RKO (cell line): ENCODE measurements around the gene UHRF2.
"Not testable (repeated sequence)": the region's sequence is repeated elsewhere in the genome, so short reads cannot be mapped to it uniquely, and the experiment has no call there.

Experiments used
- DNase-seq: peaks from one replicate; pipeline ENCODE4 v3.0.0-alpha.2; 2016; ENCODE audit warnings: low spot score

Gene UHRF2

GRCh38 chr9:6489099-6489498 lies 76.1 kb downstream of the UHRF2 start:
- no peak for DNase-seq

- DNase-seq: no peak
These were observed 77.9 kb downstream of the UHRF2 start for GRCh38 chr9:6490863-6491262.

GRCh38 chr9:6495466-6495865 lies 82.5 kb downstream of the UHRF2 start:
- DNase-seq: peak; percentile 2

- DNase-seq: peak; percentile 24
These were observed 86.0 kb downstream of the UHRF2 start for GRCh38 chr9:6498982-6499381.

GRCh38 chr9:6501526-6502210 lies 88.7 kb downstream of the UHRF2 start:
- DNase-seq: no peak

- DNase-seq: no peak
These were observed 89.4 kb downstream of the UHRF2 start for GRCh38 chr9:6502399-6502798.

GRCh38 chr9:6506571-6506970 lies 93.6 kb downstream of the UHRF2 start:
- DNase-seq: no peak

- no peak for DNase-seq
These were observed 99.2 kb downstream of the UHRF2 start for GRCh38 chr9:6512085-6512657.

GRCh38 chr9:6522263-6522662 lies 109.3 kb downstream of the UHRF2 start:
- DNase-seq: no peak

GRCh38 chr9:6525326-6526045 lies 112.5 kb downstream of the UHRF2 start:
- no peak for DNase-seq

- DNase-seq: no peak
These were observed 122.6 kb downstream of the UHRF2 start for GRCh38 chr9:6535594-6535993.

- no peak for DNase-seq
These were observed 125.7 kb downstream of the UHRF2 start for GRCh38 chr9:6538666-6539071.

- DNase-seq: not testable (repeated sequence)
These were observed 129.6 kb downstream of the UHRF2 start for GRCh38 chr9:6542617-6543016.

GRCh38 chr9:6543204-6543603 lies 130.2 kb downstream of the UHRF2 start:
- no peak for DNase-seq

GRCh38 chr9:6545017-6545691 lies 132.2 kb downstream of the UHRF2 start:
- no peak for DNase-seq

GRCh38 chr9:6549106-6549800 lies 136.3 kb downstream of the UHRF2 start:
- DNase-seq: no peak

GRCh38 chr9:6551136-6551535 lies 138.1 kb downstream of the UHRF2 start:
- no peak for DNase-seq

GRCh38 chr9:6552033-6552432 lies 139.0 kb downstream of the UHRF2 start:
- no peak for DNase-seq

- DNase-seq: no peak
These were observed 139.6 kb downstream of the UHRF2 start for GRCh38 chr9:6552498-6553121.

GRCh38 chr9:6553866-6554265 lies 140.9 kb downstream of the UHRF2 start:
- DNase-seq: no peak
